ENCODE measurements around the gene TMEM255B.

DNA sequence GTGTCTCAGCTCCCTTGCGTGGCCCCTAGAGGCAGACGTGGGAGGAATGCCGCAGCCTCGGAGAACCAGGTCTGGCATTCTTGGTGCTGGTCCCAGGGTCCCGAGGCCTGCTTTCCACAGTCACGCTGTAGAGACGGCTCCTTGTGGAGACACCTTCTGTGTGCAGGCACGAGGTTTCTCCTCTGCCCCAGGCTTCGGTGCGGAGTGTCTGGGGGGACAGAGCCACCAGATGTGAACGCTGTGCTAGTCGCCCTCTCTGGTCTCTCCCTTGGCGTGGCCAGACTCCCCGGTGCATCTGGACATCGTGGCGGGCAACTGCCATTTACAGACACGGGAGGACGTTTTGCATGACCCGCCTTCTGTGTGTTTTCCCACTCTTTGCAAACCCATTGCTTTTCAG, 7.5 kb upstream of the TMEM255B start:
- TF ChIP-seq SP1 (IDR thresholded peaks at IDR 0.05), result no peak
- no peak for TF ChIP-seq FOXK2 (IDR thresholded peaks at IDR 0.05)
- no peak for TF ChIP-seq L3MBTL2 (conservative IDR thresholded peaks at IDR 0.05)
- TF ChIP-seq BHLHE40 (IDR thresholded peaks at IDR 0.05; ENCODE audit: borderline replicate concordance), result no peak
